HAP-1 (cell line): ENCODE results near the gene TRMT6.

Experiments
- DNase-seq, 2 experiments: peaks; one replicate each; pipeline ENCODE4 v3.0.0-alpha.2; 2016 to 2020; ENCODE audit warnings: low spot score in 2 of 2
- H3K27me3 ChIP-seq: fragments of 250-450 bp; sonication (Bioruptor Pico); 2 replicates; pipeline ENCODE4 v1.5.1; 2020; ENCODE audit warnings: low read depth, mild to moderate bottlenecking, moderate library complexity
- H3K36me3 ChIP-seq: fragments of 250-450 bp; sonication (Bioruptor Pico); replicated peaks from 2 replicates; pipeline ENCODE4 v1.5.1; 2020; ENCODE audit warnings: mild to moderate bottlenecking
- H3K4me1 ChIP-seq: fragments of 250-450 bp; sonication (Bioruptor Pico); 2 replicates; pipeline ENCODE4 v1.5.1; 2020; ENCODE audit warnings: mild to moderate bottlenecking
- H3K4me3 ChIP-seq: fragments of 250-450 bp; sonication (Bioruptor Pico); 2 replicates; pipeline ENCODE4 v1.5.1; 2020; ENCODE audit warnings: mild to moderate bottlenecking, moderate library complexity
- H3K9me3 ChIP-seq: fragments of 250-450 bp; sonication (Bioruptor Pico); 2 replicates; pipeline ENCODE4 v1.5.1; 2020; ENCODE audit warnings: mild to moderate bottlenecking, moderate library complexity
- in situ Hi-C: fragments of 300-500 bp; cut with MboI; formaldehyde crosslinking; loops from 3 replicates; pipeline ENCODE4 v1.14.3; 2020; ENCODE audit warnings: low sequenced_read_pairs, inconsistent platforms, mixed read lengths

TRMT6 gene

GRCh38 chr20:5933802-5934436 lies 16.4 kb downstream of the TRMT6 start:
- H3K4me1 ChIP-seq, result no peaks in the 10 kb centered on the region
- H3K36me3 ChIP-seq, result peaks cover 7% of the 10 kb centered on the region
- in situ Hi-C loops, result no loop called here
- H3K4me3 ChIP-seq, result no peak overlapping the region
- peak in 1 of 2 experiments; percentile 12 for DNase-seq
- peaks cover 6% of the 10 kb centered on the region; the same call in 1 of the 2 replicates for H3K27me3 ChIP-seq
- no peaks in the 10 kb centered on the region for H3K9me3 ChIP-seq

DNA sequence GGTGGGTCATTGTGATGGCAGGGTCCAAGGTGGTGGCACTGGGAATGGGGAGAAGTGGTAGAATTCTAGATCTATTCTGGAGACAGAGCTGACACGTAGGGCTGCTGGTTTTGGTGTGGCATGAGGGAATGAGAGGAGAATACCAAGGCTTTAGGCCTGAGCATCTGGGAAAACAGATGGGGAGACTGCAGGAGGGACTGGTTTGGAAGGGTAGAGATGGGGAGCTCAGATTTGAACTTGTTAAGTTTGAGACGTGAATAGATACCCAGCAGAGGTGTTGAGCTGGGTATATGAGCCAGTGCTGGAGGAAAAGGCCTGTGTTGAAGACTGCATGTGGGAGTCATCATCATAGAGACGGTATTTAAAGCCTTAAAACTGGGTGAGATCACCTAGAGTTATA lies 17.5 kb downstream of the TRMT6 start:
- Histone ChIP-seq H3K36me3 (no peaks in the 10 kb centered on the region; the same call in 1 of the 2 replicates), H3K27me3 (peaks cover 6% of the 10 kb centered on the region; the same call in 1 of the 2 replicates), H3K4me3 (no peak overlapping the region), H3K4me1 (no peaks in the 10 kb centered on the region), H3K9me3 (no peaks in the 10 kb centered on the region)
- no peak for DNase-seq
- in situ Hi-C loops, result no loop called here

DNA sequence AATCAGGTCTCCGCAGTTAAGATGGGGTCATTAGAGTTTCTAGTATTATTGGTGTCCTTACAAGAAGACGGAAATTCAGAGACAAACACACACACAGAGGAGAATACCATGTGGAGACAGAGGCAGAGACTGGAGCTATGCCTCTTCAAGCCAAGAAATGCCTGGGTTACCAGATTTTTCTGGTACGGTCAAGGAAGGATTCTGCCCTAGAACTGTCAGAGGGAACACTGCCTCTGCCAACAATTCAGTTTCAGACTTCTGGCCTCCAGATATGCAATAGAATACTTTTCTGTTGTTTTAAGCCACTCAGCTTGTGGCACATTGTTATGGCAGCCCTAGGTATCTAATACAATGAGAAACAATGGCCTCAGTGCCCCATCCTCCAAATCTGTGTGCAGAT lies 18.9 kb downstream of the TRMT6 start:
- H3K4me3 ChIP-seq, result no peak overlapping the region
- no peaks in the 10 kb centered on the region for H3K9me3 ChIP-seq
- H3K4me1 ChIP-seq, result no peaks in the 10 kb centered on the region
- in situ Hi-C loops, result no loop called here
- H3K36me3 ChIP-seq, result no peaks in the 10 kb centered on the region
- peaks cover 6% of the 10 kb centered on the region; the same call in 1 of the 2 replicates for H3K27me3 ChIP-seq
- no peak for DNase-seq

DNA sequence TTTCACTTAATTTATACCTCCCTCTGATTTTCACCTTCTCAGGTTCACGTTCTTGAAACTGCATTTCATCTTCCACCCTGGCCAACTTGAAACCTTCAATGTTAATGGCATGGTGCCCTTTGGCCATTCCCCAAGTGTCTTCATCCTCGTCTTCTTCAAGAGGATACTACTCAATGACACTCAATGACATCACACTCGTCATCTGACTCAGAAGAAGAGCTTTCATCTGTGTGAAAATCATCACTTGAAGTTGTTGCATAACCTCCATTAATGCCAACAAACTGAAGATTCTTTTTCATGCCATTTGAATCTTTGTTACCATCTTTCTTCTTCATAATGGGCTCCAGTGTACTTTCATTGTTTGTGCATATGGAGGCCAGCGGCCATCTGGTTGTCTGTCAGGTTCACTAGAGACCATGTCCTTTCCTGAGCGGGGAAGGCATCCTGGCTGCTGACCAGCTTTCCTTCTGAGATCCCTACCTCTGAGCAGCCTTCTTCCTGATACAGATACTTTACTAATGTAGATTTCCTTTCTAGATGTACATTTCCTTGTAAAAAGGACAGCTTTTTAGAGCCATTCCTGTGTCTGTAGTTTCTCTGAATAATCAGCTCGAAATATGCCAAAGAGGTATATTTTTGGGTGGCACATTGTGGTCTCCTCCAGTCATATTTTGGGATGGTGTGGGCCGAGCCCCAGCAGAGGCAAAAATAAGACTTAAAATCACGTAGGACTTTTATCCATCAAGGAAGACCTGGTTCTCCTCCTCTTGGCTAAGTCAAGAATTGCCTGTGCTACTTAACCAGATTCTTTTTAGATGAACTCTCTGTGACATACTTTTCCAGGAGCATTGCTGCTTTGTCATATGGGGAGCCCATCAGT lies 21.3 kb downstream of the TRMT6 start:
- in situ Hi-C loops, result no loop called here
- DNase-seq, result no peak

DNA sequence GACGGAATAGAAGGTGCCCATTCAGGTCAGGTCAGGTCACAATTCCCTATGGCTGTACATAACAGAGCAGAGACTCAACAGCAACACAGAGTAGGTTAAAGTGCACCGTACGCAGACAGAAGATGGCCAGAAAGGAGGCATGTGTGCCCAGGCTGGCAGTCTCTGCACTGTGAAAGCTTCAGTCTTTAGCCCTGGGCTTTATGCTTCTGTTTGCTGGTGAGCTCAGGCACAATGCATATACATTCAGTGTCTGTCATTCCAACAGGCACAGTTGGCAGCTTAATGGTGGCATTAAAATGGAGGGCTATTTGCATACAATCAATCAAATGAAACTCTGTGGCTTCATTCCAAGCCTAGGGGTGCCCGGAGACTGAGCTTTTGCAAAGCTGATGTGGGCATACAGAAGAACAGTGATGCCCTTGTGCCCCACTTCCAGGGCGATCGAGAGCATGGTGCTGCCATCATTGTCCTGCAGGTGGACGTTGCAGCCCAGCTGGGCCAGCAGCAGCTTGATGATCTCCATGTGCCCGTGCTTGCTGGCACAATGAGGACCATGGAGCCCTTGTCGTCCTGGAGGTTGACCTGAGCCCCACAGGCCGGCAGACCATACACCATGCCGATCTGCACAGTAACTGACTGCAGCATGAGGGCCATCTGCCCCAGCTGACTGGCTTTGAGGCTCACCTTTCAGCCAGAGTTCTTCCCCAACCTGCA lies 22.4 kb downstream of the TRMT6 start:
- DNase-seq, result no peak
- in situ Hi-C loops, result no loop called here
- Histone ChIP-seq H3K9me3 (no peaks in the 10 kb centered on the region), H3K4me3 (no peak overlapping the region), H3K27me3 (peaks cover 6% of the 10 kb centered on the region; the same call in 1 of the 2 replicates), H3K4me1 (no peaks in the 10 kb centered on the region), H3K36me3 (no peaks in the 10 kb centered on the region)

More for the DNA sequence above, 21.3 kb downstream of the TRMT6 start:
- no peaks in the 10 kb centered on the region for H3K9me3 ChIP-seq
- H3K4me1 ChIP-seq, result no peaks in the 10 kb centered on the region
- peaks cover 6% of the 10 kb centered on the region; the same call in 1 of the 2 replicates for H3K27me3 ChIP-seq
- H3K36me3 ChIP-seq, result no peaks in the 10 kb centered on the region
- H3K4me3 ChIP-seq, result no peak overlapping the region

GRCh38 chr20:5925551-5925950 lies 24.8 kb downstream of the TRMT6 start:
- H3K4me3 ChIP-seq, result no peak overlapping the region
- H3K27me3 ChIP-seq, result peaks cover 2% of the 10 kb centered on the region; the same call in 1 of the 2 replicates
- DNase-seq, result no peak
- no peaks in the 10 kb centered on the region for H3K9me3 ChIP-seq
- no peaks in the 10 kb centered on the region for H3K36me3 ChIP-seq
- in situ Hi-C loops, result no loop called here
- no peaks in the 10 kb centered on the region for H3K4me1 ChIP-seq

- in situ Hi-C loops, result no loop called here
Observed at GRCh38 chr20:5923493-5923892, 26.8 kb downstream of the TRMT6 start.

GRCh38 chr20:5920581-5920980 lies 29.8 kb downstream of the TRMT6 start:
- no peaks in the 10 kb centered on the region for H3K4me1 ChIP-seq
- DNase-seq, result no peak
- no peaks in the 10 kb centered on the region for H3K27me3 ChIP-seq
- no peak overlapping the region for H3K4me3 ChIP-seq
- H3K9me3 ChIP-seq, result no peaks in the 10 kb centered on the region
- in situ Hi-C loops, result no loop called here
- H3K36me3 ChIP-seq, result no peaks in the 10 kb centered on the region

More at GRCh38 chr20:5923493-5923892, 26.8 kb downstream of the TRMT6 start:
- H3K4me3 ChIP-seq, result no peak overlapping the region
- H3K4me1 ChIP-seq, result no peaks in the 10 kb centered on the region
- no peaks in the 10 kb centered on the region; the same call in 1 of the 2 replicates for H3K27me3 ChIP-seq
- H3K36me3 ChIP-seq, result no peaks in the 10 kb centered on the region
- no peak for DNase-seq
- H3K9me3 ChIP-seq, result no peaks in the 10 kb centered on the region

- Histone ChIP-seq H3K4me1 (no peaks in the 10 kb centered on the region), H3K9me3 (no peaks in the 10 kb centered on the region), H3K27me3 (no peaks in the 10 kb centered on the region), H3K4me3 (no peak overlapping the region), H3K36me3 (no peaks in the 10 kb centered on the region)
- in situ Hi-C loops, result no loop called here
- DNase-seq, result no peak
Observed at GRCh38 chr20:5919626-5920544, 30.4 kb downstream of the TRMT6 start.

DNA sequence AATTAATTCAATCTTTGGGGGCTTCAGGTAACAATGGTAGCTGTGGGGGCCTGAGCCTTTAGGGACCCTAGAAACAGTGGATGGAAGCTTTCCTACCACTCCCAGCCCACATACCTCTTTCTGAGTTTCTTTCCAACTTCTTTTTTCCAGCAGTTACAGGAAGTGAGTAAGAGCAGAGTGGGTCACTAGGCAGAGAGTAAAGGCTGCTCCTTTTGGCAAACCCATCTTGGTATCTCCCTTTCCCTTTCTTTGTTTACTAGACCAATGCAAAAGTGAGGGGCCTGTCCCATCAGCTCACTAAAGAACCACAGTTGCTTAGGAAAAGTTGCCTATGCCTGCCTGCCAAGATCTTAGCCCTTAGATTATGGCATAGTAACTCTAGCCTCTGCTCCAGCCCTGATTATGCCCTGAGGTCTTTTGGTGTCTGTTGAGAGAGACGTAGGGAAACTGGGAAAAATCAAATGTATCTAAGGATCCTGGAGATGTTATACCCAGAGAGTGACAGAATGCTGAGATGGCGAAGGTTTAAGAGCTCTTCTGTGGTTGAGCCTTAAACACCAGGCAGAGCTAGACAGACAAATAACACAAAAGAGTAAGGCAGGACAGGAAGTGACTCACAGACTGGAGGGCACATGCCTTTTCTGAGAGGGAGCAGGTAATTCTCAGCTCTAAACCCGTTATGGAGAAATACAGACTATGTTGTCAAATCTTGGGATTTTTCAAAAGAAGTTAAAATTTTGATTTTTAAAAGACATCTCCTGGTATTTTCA lies 31.3 kb downstream of the TRMT6 start:
- H3K27me3 ChIP-seq, result no peaks in the 10 kb centered on the region; the same call in 1 of the 2 replicates
- no peak overlapping the region for H3K4me3 ChIP-seq
- H3K36me3 ChIP-seq, result no peaks in the 10 kb centered on the region
- in situ Hi-C loops, result no loop called here
- no peaks in the 10 kb centered on the region for H3K9me3 ChIP-seq
- no peaks in the 10 kb centered on the region for H3K4me1 ChIP-seq
- DNase-seq, result no peak

DNA sequence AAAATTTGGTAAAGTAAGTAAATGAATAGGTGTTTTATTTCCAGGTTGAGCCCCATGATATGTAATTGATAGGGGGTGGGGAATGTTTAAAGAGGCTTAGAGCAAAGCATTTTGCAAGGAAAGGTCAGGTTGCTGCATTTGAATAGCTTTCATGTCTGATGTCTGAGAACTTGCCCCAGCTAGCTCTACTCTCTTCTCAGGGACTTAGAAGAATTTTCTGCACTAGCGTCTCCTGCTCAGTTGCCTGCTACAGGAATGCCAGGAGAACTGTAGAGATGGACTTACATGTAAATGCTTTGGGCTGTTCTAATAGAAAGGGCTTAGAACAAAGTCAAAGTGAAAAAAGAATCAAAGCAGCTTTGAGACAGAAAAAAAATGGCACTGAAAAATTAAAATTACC lies 35.5 kb downstream of the TRMT6 start:
- no peaks in the 10 kb centered on the region for H3K4me1 ChIP-seq
- H3K27me3 ChIP-seq, result peaks cover 15% of the 10 kb centered on the region
- no peak overlapping the region for H3K4me3 ChIP-seq
- no peaks in the 10 kb centered on the region for H3K9me3 ChIP-seq
- in situ Hi-C loops, result no loop called here
- no peaks in the 10 kb centered on the region for H3K36me3 ChIP-seq
- DNase-seq, result no peak

DNA sequence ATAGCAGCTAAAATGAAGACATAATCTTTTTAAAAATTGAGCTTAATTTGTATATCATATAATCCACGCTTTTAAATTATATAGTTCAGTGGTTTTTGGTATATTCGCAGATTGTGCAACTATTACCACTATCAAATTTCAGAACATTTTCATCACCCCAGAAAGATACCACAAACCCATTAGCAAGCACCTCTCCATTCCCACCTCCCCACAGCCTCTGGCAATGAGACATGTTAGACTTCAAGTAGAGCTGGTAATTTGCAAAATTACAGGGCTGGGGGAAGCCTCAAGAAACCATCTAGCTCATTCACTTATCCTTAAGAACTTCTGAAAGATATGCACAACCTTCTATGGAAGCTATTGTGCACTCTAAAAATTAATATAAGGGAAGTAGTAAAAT lies 37.2 kb downstream of the TRMT6 start:
- H3K4me1 ChIP-seq, result no peaks in the 10 kb centered on the region
- no peak overlapping the region for H3K4me3 ChIP-seq
- H3K27me3 ChIP-seq, result peaks cover 18% of the 10 kb centered on the region
- no peak for DNase-seq
- no peaks in the 10 kb centered on the region for H3K36me3 ChIP-seq
- in situ Hi-C loops, result no loop called here
- H3K9me3 ChIP-seq, result no peaks in the 10 kb centered on the region
